Spleen (tissue), 7 donors: ENCODE data around the gene PTH1R.

Source experiments
- CTCF ChIP-seq, 11 experiments: fragments of 200-600 bp in 7 of 11; fragments of 450-650 bp in 4 of 11; sonication (generic) in 4 of 11; IDR thresholded peaks in 8 of 11; conservative IDR thresholded peaks in 3 of 11; 1 replicate in 7 of 11; 2 replicates in 4 of 11; pipeline versions ENCODE4 v1.4.0 to v1.8.0; 2016 to 2021; ENCODE audit warnings: antibody characterized with exemption in 11 of 11, inconsistent platforms in 4 of 11, mild to moderate bottlenecking in 1 of 11
- POLR2A ChIP-seq, 3 donors: fragments of 450-650 bp; IDR thresholded peaks; one replicate each; pipeline ENCODE4 v1.5.1; 2017; ENCODE audit warnings: antibody characterized with exemption in 3 of 3, mild to moderate bottlenecking in 1 of 3
- donor health status: DM: no; HTN: no; CAD: no; lungs with moderate emphysema.
- donor health status: DM: no; HTN: no; CAD: no.
- donor health status: DM: no; HTN: no; CAD: no.

- TF ChIP-seq CTCF (IDR thresholded peaks at IDR 0.05 in 8 of 11, conservative IDR thresholded peaks at IDR 0.05 in 3 of 11) (no peak), POLR2A (IDR thresholded peaks at IDR 0.05) (no peak)
Observed at GRCh38 chr3:46831316-46831715, 46.2 kb upstream of the PTH1R start.
